HG02571 (cell line): ENCODE data around the gene TGFBR3.

ENCODE experiments used
- ATAC-seq: cut with Tn5 transposase; IDR thresholded peaks from one replicate; pipeline ENCODE4 v1.9.1; 2021; ENCODE audit warnings: mild to moderate bottlenecking, moderate library complexity; ENCODE audit not compliant: unreplicated experiment

TGFBR3 gene

GRCh38 chr1:91699339-91699974 lies 186.5 kb downstream of the TGFBR3 start:
- ATAC-seq, result no peak

DNA sequence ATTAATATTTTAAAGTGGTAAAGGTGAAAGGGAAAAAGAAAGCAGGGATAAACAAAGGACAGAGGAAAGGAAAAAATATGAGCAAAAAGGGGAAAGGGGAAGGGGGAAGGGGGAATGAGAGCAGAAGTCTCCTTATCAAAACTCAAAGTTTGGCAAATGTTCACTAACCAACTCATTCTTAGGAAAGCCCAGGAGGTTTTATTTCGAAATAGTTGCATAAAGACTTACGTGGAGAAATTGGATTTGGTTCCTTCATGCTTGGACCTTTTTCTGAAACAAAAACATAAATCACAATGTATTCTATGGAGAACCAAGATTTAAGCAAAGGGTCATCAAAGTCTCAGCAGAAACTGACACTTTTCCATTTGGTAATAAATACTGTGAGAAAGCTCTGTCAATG lies 188.1 kb downstream of the TGFBR3 start:
- no peak for ATAC-seq

DNA sequence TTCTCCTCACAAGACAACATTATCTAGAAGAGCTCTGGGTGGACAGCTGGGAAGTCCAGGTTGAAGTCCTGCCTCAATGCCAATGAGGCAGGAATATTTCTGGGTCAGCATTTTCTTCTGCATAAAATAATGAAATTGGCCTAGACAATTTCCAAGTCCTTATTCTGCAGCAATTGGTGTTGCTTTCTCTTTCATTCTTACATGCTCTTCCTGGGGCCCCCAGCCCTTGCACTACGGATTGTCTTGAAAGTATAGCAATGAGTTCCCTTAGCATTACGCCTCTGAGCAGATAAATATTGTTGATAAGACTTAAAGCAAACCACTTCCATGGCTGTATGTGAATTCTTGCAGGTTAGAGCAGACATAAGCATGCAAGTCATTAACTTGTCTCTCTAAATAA lies 188.5 kb downstream of the TGFBR3 start:
- peak; percentile 85 for ATAC-seq

GRCh38 chr1:91696321-91696720 lies 189.6 kb downstream of the TGFBR3 start:
- ATAC-seq, result no peak

DNA sequence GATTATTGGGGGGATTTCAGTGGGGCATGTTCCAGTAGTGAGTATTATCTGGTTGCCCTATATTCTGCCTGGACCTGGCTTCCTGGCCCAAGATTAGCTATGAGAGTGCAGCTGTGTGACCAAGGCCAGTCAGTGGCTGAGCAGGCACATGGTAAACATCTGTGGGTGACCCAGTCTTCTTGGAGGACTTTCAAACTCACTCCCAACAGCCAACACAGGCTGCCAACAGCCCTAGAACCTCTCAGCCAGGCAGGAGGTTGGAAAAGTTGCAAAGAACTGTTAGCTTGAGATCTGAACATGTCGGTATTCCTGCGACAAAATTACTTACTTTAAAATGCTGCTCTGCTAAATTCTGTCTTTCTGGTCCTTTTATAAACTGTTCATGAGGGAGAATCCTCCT lies 192.4 kb downstream of the TGFBR3 start:
- ATAC-seq, result no peak

GRCh38 chr1:91691525-91691924 lies 194.4 kb downstream of the TGFBR3 start:
- no peak for ATAC-seq

DNA sequence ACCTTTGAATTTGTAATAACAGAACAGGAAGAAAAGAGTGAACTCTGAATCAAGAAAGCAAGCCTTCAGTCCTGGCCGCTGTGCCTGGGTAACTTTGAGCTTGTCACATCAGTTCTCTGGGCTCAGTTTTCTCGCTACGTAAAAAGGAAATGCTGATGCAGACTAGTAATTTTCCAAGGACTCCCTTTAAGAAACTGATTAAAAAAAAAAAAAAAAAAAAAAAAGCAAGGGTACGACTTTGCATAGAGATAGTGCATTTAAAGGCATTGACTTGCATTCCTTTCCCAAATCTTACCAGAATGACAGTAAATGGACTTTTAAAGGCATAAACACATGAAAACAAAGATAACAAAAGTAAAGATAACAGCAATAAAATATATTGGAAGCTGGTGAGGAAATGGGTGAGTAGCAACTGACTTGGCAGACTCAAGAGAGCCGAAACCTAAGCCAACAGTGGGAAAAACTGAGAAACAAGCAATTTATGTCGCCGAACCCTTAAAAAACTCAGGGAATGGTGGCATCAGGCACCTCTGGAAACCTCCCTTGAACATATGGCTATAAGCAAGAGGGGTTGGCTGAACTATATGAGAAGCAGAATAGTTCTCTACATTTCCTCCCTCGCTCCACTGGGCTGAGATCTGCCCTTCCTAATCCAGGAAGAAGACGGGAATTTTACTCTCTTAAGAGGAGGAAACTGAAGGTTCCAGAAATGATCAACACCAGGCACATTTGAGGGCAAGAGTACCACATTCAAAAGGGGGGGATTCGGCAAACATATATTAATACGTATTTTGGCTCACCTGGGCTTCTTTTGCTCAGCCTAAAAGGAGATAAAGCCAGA lies 196.1 kb downstream of the TGFBR3 start:
- ATAC-seq, result no peak

GRCh38 chr1:91687452-91687851 lies 198.5 kb downstream of the TGFBR3 start:
- ATAC-seq, result no peak

GRCh38 chr1:91685994-91686393 lies 200.0 kb downstream of the TGFBR3 start:
- ATAC-seq, result no peak

- no peak for ATAC-seq
Observed at GRCh38 chr1:91684481-91685196, 201.3 kb downstream of the TGFBR3 start.

GRCh38 chr1:91683598-91683951 lies 202.4 kb downstream of the TGFBR3 start:
- no peak for ATAC-seq

- ATAC-seq, result no peak
Observed at GRCh38 chr1:91682882-91683597, 202.9 kb downstream of the TGFBR3 start.

DNA sequence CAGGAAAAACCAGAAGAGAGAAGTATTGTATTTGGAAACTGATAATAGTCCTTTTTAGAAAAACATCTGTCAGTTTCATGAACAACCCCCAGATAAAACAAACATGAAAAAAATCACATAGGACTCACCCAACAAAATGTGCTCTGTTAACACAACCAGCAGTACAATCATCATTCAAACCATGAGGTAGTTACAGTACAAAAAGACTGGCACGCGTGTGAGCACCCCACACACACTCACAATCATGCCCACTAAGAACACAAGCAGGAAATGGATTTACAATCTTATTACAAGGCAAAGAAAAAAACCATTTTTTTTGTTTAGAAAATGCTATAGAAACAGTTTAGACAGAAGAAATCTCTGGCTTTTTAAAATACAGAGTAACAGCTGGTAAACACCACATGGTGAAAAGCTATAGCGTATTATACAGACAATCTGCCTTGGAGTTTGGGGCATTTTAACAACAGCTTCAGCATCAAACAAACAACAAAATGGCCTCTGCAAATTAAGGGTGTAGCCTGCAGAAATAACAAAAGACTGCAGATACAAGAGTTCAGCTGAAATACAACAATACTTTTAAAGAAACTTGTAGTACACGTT lies 205.3 kb downstream of the TGFBR3 start:
- ATAC-seq, result no peak

- ATAC-seq, result no peak
Observed at GRCh38 chr1:91679446-91679845, 206.5 kb downstream of the TGFBR3 start.

GRCh38 chr1:91676030-91676429 lies 209.9 kb downstream of the TGFBR3 start:
- no peak for ATAC-seq

- ATAC-seq, result no peak
Observed at GRCh38 chr1:91674107-91674506, 211.8 kb downstream of the TGFBR3 start.

DNA sequence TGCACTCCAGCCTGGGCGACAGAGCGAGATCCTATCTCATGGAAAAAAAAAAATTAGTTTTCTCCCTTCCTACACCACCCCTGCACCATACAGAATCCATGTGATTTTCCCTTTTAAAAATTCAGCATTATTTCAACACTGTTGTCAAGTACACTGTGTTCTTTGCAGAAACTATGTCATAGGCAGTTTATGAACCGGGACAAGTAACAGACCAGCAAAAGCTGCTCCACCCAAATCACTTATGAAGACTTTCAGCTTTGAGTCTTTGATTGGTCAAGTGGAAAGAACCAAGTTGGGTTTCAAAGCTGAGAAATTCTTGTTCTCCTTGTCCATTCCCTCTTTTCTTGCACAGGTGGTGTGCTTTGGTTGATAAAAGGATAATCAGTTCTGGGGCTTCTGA lies 212.3 kb downstream of the TGFBR3 start:
- ATAC-seq, result no peak

DNA sequence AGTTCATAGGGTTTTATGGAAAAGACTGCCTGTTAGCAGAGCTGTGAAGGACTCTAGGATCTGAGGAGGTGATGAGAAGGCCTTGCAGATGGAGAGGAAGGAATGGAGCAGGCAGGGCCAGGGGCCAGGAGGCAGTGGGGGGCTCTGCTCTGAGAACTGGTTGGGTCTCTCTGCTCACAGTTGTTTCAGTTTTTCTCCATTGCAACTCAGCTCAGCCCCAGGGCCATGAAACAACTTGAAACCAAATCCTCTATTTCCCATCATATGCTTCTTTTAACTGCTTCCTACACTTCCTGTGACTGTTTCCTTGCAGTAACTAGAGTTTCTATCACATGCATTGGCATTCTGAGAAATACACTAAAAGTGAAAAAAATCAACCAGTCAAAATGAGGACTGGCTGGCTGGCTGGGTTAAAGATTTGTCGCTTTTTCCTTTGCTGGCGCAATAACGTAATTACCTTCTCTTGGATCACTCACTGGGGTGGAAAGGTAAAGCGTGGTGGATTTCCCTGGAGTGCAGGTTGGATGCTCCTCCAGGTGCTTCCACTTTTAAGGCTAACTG lies 213.3 kb downstream of the TGFBR3 start:
- ATAC-seq, result no peak

- no peak for ATAC-seq
Observed at GRCh38 chr1:91670781-91671180, 215.2 kb downstream of the TGFBR3 start.

DNA sequence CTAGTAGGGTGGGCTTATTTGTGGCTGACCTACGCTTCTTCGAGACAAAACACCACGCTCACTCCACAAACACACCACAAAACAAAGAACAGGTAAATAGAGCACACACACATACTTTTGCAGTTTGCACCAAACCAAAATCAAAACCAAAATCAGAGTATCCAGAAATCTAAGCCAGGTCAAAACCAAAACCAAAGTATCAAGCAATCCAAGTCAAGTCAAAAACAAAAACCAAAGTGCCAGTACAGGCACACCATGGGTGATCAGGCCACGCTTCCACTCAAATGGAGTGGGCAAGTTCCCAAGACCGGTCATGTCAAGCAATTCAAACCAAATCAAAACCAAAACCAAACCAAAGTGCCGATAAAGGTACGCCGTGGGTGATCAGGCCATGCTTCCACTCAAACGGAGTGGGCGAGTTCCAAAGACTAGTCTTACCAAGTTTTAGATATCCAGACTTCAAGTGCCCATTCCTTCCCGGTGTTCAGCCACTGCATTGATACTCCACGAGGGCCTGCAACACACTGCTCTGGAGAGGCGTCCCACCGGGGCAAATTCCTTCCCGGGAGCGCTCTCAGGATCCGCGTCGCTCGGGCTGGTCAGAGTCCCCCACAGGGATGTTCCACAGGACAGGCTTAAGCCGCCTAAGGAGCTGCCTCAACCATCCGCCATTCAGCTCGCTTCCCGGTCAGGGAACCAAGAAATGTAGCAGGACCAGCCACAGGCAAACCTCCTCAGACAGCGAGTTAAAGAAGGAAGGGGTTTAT lies 216.2 kb downstream of the TGFBR3 start:
- no peak for ATAC-seq
